Activated CD4-positive, alpha-beta memory T cell treated with anti-CD3 and anti-CD28 coated beads, Interleukin-2, amount 10 ng/mL, durations not matched to agents 7 days and 5 days (primary cell): ENCODE measurements around the gene SCGB1D2. TPM values are rescaled to one million over a fixed set of nuclear protein-coding genes. Genes with fewer than 3 reads are reported as not detected.
"Not testable (repeated sequence)": the region's sequence is repeated elsewhere in the genome, so short reads cannot be mapped to it uniquely, and the experiment has no call there.

Source experiments
- CTCF ChIA-PET: fragments of 350-600 bp; sonication (Branson Sonifier 250); formaldehyde crosslinking; loops from one replicate; lab custom pipeline; 2021; ENCODE audit warnings: antibody characterized with exemption, inconsistent platforms; lab: Charles Lee
- POLR2A ChIA-PET: fragments of 350-600 bp; sonication (Branson Sonifier 250); formaldehyde crosslinking; loops from one replicate; lab custom pipeline; 2021; ENCODE audit warnings: antibody characterized with exemption; lab: Charles Lee
- DNase-seq: peaks from one replicate; pipeline ENCODE4 v3.0.0-alpha.2; 2020
- H3K27ac Mint-ChIP-seq: one replicate; pipeline ENCODE4 v1.8.0; 2021; ENCODE audit warnings: mild to moderate bottlenecking, mixed read lengths
- H3K27me3 Mint-ChIP-seq: one replicate; pipeline ENCODE4 v1.8.0; 2021; ENCODE audit warnings: mixed read lengths
- H3K36me3 Mint-ChIP-seq: one replicate; pipeline ENCODE4 v1.8.0; 2021; ENCODE audit warnings: low read depth, mixed read lengths
- H3K4me1 Mint-ChIP-seq: one replicate; pipeline ENCODE4 v1.8.0; 2021; ENCODE audit warnings: mixed read lengths
- H3K4me3 Mint-ChIP-seq: one replicate; pipeline ENCODE4 v1.8.0; 2021; ENCODE audit warnings: mild to moderate bottlenecking, mixed read lengths
- H3K9me3 Mint-ChIP-seq: one replicate; pipeline ENCODE4 v1.8.0; 2021; ENCODE audit warnings: mixed read lengths
- total RNA-seq, 2 experiments: library from RNA; stranded (reverse); gene quantifications; one replicate each; pipeline ENCODE4 v1.2.3, GENCODE V29; 2021

Gene SCGB1D2, protein sequence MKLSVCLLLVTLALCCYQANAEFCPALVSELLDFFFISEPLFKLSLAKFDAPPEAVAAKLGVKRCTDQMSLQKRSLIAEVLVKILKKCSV
- not detected for total RNA-seq

DNA sequence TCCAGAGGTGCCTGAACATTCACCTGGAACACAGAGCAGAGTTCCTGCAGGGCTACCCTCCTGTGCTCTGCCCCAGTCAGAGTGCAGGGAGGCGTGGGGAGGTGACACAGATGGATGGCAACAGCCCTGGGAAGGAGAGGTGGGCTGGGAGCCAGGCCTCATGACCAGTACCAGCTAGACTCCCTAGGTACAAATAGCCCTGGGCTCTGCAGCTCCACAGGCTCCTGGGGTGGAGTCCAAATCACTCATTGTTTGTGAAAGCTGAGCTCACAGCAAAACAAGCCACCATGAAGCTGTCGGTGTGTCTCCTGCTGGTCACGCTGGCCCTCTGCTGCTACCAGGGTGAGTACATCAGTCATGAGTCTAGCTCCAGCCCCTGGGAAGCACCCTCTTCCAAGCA, at the start of gene SCGB1D2:
TSS of gene SCGB1D2 (plus strand) at position 219 of the 400 bp plus-strand sequence. CDS start at position 288, 69 bp downstream.
- ChIA-PET CTCF (no interaction called here), POLR2A (no interaction called here)
- no peaks in the 10 kb centered on the region for H3K4me1 Mint-ChIP-seq
- H3K9me3 Mint-ChIP-seq: no peaks in the 10 kb centered on the region
- H3K4me3 Mint-ChIP-seq: no peak within 1 kb of the TSS
- no peaks in the 10 kb centered on the region for H3K36me3 Mint-ChIP-seq
- no peak for DNase-seq
- peaks cover 34% of the 10 kb centered on the region for H3K27me3 Mint-ChIP-seq
- no peak within 1 kb of the TSS for H3K27ac Mint-ChIP-seq

DNA sequence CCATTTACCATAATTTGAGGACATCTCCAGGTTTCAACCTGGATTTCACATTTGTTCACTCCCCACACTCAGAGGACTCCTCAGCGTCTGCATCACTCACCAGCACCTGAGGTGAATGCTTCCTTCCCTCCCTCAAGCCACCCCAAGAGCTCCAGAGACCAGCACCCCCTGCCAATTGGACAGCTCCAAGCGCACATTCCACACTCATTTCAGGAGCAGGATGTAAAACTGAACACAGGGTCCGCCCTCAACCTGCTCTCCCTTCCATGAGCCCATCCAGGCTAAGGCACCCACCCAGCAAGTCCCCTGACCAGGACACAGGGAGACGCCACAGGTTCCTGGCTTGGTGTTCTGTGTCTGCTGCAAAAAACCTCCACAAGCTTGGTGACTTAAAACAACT, 48.1 kb upstream of the SCGB1D2 start:
- Mint-ChIP-seq H3K9me3 (no peaks in the 10 kb centered on the region), H3K36me3 (no peaks in the 10 kb centered on the region), H3K27ac (no peak overlapping the region), H3K4me3 (no peak overlapping the region), H3K27me3 (peaks cover 41% of the 10 kb centered on the region), H3K4me1 (no peaks in the 10 kb centered on the region)
- CTCF ChIA-PET: no interaction called here
- POLR2A ChIA-PET: no interaction called here
- no peak for DNase-seq

DNA sequence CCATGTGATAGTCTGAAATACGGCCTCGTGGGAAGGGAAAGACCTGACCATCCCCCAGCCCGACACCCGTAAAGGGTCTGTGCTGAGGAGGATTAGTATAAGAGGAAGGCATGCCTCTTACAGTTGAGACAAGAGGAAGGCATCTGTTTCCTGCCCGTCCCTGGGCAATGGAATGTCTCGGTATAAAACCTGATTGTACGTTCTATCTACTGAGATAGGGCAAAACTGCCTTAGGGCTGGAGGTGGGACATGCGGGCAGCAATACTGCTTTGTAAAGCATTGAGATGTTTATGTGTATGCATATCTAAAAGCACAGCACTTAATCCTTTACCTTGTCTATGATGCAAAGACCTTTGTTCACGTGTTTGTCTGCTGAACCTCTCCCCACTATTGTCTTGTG, 47.0 kb upstream of the SCGB1D2 start:
- H3K9me3 Mint-ChIP-seq, CTCF ChIA-PET, POLR2A ChIA-PET, H3K4me3 Mint-ChIP-seq, H3K27ac Mint-ChIP-seq, H3K36me3 Mint-ChIP-seq, H3K4me1 Mint-ChIP-seq, DNase-seq: not testable (repeated sequence)
- peaks cover 42% of the 10 kb centered on the region for H3K27me3 Mint-ChIP-seq

- CTCF ChIA-PET: no interaction called here
- peaks cover 47% of the 10 kb centered on the region for H3K27me3 Mint-ChIP-seq
- POLR2A ChIA-PET: no interaction called here
- no peak overlapping the region for H3K27ac Mint-ChIP-seq
- no peaks in the 10 kb centered on the region for H3K9me3 Mint-ChIP-seq
- DNase-seq: no peak
- H3K4me1 Mint-ChIP-seq: no peaks in the 10 kb centered on the region
- no peaks in the 10 kb centered on the region for H3K36me3 Mint-ChIP-seq
- H3K4me3 Mint-ChIP-seq: no peak overlapping the region
These were observed 46.1 kb upstream of the SCGB1D2 start for GRCh38 chr11:62195945-62196344.

GRCh38 chr11:62197400-62197799, 44.6 kb upstream of the SCGB1D2 start:
- POLR2A ChIA-PET, H3K9me3 Mint-ChIP-seq, H3K27ac Mint-ChIP-seq, H3K4me1 Mint-ChIP-seq, H3K36me3 Mint-ChIP-seq, CTCF ChIA-PET, DNase-seq, H3K4me3 Mint-ChIP-seq: not testable (repeated sequence)
- H3K27me3 Mint-ChIP-seq: peaks cover 49% of the 10 kb centered on the region

GRCh38 chr11:62201376-62201775, 40.7 kb upstream of the SCGB1D2 start:
- Mint-ChIP-seq H3K9me3 (no peaks in the 10 kb centered on the region), H3K4me3 (no peak overlapping the region), H3K27me3 (peaks cover 36% of the 10 kb centered on the region), H3K36me3 (no peaks in the 10 kb centered on the region), H3K4me1 (no peaks in the 10 kb centered on the region), H3K27ac (no peak overlapping the region)
- no peak for DNase-seq
- POLR2A ChIA-PET: no interaction called here
- CTCF ChIA-PET: interaction anchor here (0.6 to 0.9 kb wide), 2 partner anchors 109 to 815 kb away, joined by 3 read pairs; no protein-coding TSS in a partner anchor

DNA sequence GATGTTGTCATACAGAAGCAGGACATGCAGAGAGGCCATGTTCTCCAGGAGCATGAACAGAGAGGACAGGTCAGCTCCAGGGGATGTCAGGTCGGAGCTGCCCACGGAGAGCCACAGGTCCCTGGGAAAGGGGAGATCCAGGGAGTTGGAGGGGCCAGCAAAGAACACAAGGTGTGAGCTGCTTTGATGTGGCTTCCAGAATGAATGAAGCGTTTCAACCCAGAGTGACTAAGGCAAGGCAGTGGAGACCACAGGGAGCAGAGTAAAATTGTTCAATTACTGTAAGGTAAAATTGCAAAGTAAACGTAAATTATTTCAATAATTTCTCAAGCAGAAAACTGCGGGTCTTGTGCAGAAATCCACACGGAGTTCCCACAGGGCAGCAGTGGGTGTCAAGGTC, 39.1 kb upstream of the SCGB1D2 start:
- POLR2A ChIA-PET: no interaction called here
- Mint-ChIP-seq H3K27ac (no peak overlapping the region), H3K27me3 (peaks cover 34% of the 10 kb centered on the region), H3K4me3 (no peak overlapping the region), H3K4me1 (no peaks in the 10 kb centered on the region), H3K9me3 (no peaks in the 10 kb centered on the region), H3K36me3 (no peaks in the 10 kb centered on the region)
- no peak for DNase-seq
- CTCF ChIA-PET: no interaction called here

DNA sequence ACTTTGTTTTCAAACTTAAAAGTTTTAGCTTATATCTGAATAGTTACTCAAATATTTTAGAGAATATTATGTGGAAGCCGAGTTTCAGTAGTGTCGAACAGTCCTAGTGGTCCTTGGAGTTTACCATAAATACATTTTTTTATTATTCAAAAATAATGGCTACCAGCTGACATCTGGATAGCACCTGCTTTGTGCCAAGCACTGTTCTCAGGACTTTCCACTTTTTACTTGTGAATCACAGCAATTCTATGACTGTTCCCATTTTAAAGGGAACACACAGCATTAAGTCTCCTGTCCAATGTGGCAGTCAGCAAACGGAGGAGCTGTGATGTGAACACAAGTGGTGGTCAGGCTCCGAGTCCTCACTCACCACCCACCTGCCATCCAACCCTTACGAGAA, 37.6 kb upstream of the SCGB1D2 start:
- Mint-ChIP-seq H3K4me1 (no peaks in the 10 kb centered on the region), H3K4me3 (no peak overlapping the region), H3K36me3 (no peaks in the 10 kb centered on the region), H3K27me3 (peaks cover 33% of the 10 kb centered on the region), H3K27ac (no peak overlapping the region), H3K9me3 (no peaks in the 10 kb centered on the region)
- ChIA-PET CTCF (no interaction called here), POLR2A (no interaction called here)
- DNase-seq: no peak

DNA sequence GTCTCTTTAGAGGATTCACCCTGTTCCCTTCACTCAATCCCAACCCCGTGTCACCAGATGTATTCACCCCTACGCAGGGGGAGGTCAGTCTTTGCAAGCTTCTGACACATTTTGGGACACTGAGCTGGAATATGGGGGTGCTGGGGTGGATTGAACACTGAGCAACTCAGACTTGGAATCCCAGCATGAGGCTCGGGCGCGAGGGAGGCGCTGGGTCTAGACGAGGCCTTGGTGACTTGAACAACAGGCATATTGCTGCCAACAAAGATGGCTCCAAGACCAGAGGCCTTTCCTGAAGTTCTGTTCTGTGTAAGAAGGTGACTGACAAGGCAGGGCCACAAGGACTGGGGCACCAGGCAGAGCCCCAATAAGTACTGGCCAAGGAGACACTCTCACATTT, 36.6 kb upstream of the SCGB1D2 start:
- Mint-ChIP-seq H3K4me3 (no peak overlapping the region), H3K27me3 (peaks cover 27% of the 10 kb centered on the region), H3K9me3 (no peaks in the 10 kb centered on the region), H3K4me1 (no peaks in the 10 kb centered on the region), H3K36me3 (no peaks in the 10 kb centered on the region), H3K27ac (no peak overlapping the region)
- POLR2A ChIA-PET: no interaction called here
- no peak for DNase-seq
- CTCF ChIA-PET: interaction anchor here (0.6 kb wide), 1 partner anchor 34 kb away, joined by 3 read pairs; no protein-coding TSS in a partner anchor

DNA sequence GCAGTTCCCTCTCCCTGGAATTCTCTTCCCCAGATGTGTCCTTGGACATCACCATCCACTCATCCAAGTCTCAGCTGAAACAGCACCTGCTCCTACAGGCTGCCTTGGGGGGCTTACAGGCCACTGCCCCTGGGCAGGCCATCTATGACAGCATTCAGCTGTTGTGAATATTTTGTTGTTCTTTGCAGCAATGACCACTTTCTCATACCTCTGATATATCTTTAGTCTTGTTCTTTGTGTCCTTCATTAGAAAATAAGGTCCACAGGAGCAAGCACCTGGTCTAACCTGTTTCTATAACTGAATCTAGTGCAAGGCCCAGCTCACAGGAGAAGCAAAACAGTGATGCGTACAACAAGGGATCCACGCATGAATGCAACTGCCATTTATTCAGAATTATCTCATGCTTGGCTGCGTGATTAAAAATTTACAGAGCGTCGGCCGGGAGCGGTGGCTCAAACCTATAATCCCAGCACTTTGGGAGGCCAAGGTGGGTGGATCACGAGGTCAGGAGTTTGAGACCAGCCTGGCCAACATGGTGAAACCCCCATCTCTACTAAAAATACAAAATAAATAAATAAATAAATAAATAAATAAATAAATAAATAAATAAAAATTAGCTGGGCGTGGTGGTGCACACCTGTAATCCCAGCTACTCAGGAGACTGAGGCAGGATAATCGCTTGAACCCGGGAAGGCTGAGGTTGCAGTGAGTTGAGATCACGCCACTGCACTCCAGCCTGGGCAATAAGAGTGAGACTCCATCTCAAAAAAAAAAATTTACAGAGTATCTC, 35.6 kb upstream of the SCGB1D2 start:
- peaks cover 25% of the 10 kb centered on the region for H3K27me3 Mint-ChIP-seq
- DNase-seq, POLR2A ChIA-PET, H3K27ac Mint-ChIP-seq, H3K4me3 Mint-ChIP-seq, H3K9me3 Mint-ChIP-seq, H3K36me3 Mint-ChIP-seq, H3K4me1 Mint-ChIP-seq: not testable (repeated sequence)
- CTCF ChIA-PET: interaction anchor here (1.5 to 1.6 kb wide), 2 partner anchors 11 to 14 kb away, joined by 3 to 4 read pairs; no protein-coding TSS in a partner anchor

DNA sequence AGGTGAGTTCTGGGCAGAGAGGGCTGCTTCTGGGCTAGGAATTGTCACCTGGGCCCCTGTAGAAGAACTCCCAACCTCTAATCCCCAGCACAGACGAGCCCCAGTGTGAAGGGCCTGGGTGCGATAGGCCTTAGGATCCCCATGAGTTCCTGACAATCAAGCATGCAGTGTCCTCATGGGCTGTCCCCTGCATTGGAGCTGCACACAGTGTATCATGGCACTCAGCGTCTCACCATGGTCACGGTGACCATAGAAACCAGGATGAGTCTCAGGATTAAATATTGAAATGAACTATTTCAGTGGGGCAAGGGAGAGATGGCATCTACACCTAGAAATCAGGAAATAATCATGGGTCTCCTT, 33.3 kb upstream of the SCGB1D2 start:
- Mint-ChIP-seq H3K4me1 (no peaks in the 10 kb centered on the region), H3K4me3 (no peak overlapping the region), H3K27ac (no peak overlapping the region), H3K27me3 (peaks cover 15% of the 10 kb centered on the region), H3K36me3 (no peaks in the 10 kb centered on the region), H3K9me3 (no peaks in the 10 kb centered on the region)
- DNase-seq: no peak
- ChIA-PET CTCF (no interaction called here), POLR2A (no interaction called here)

DNA sequence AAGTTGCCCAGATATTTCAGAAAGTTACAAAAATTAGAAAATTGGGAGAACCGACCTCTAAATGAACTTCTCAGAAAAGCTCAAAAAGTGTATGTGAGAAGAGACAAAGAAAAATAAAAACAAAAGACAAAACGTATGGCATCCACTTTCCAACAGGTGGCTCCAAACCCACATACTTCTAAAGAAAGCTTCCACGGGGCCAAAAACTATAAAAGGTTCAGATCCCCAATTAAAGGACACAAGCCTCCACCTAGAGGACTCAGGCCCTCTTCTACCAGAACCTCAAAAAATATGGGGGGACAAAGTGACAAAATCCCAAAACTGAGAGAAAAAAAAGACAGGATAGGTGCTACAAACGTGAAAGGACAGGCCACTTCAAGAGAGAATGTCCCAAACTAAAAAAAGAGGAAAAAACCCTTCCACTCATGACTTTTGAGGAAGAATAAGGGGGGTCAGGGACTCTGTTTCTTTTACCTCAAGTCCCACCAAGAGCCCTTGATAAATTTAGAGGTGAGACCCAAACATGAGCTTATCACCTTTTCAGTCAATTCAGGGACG, 24.8 kb upstream of the SCGB1D2 start:
- POLR2A ChIA-PET: no interaction called here
- CTCF ChIA-PET: interaction anchor here (0.9 to 1.2 kb wide), 6 partner anchors 10 to 163 kb away, joined by 3 to 4 read pairs (median 3); no protein-coding TSS in a partner anchor
- Mint-ChIP-seq H3K4me3 (no peak overlapping the region), H3K9me3 (peaks cover 5% of the 10 kb centered on the region), H3K27ac (no peak overlapping the region), H3K4me1 (no peaks in the 10 kb centered on the region), H3K27me3 (peaks cover 38% of the 10 kb centered on the region), H3K36me3 (no peaks in the 10 kb centered on the region)
- no peak for DNase-seq

GRCh38 chr11:62221498-62221897, 20.5 kb upstream of the SCGB1D2 start:
- ChIA-PET POLR2A (no interaction called here), CTCF (no interaction called here)
- H3K4me1 Mint-ChIP-seq: no peaks in the 10 kb centered on the region
- peaks cover 27% of the 10 kb centered on the region for H3K9me3 Mint-ChIP-seq
- peaks cover 5% of the 10 kb centered on the region for H3K36me3 Mint-ChIP-seq
- H3K27ac Mint-ChIP-seq: no peak overlapping the region
- H3K27me3 Mint-ChIP-seq: peaks cover 32% of the 10 kb centered on the region
- no peak for DNase-seq
- no peak overlapping the region for H3K4me3 Mint-ChIP-seq
